GM12865 (cell line): ENCODE results near the gene ARHGEF18.

Source experiments
- DNase-seq: peaks from one replicate; pipeline ENCODE4 v3.0.0; 2010; ENCODE audit warnings: low read depth
- H3K4me3 ChIP-seq: 2 replicates; pipeline ENCODE4 v1.5.1; 2011; ENCODE audit warnings: mild to moderate bottlenecking, low read depth, low read length, control low read depth
- TF ChIP-seq, protein P1 (sequence below): IDR thresholded peaks from 2 replicates; pipeline ENCODE4 v1.5.1; 2011; ENCODE audit warnings: low read length, control low read depth, low read depth, inconsistent platforms; ENCODE audit not compliant: insufficient read depth; ENCODE audit errors: missing control alignments

The ARHGEF18 gene

DNA sequence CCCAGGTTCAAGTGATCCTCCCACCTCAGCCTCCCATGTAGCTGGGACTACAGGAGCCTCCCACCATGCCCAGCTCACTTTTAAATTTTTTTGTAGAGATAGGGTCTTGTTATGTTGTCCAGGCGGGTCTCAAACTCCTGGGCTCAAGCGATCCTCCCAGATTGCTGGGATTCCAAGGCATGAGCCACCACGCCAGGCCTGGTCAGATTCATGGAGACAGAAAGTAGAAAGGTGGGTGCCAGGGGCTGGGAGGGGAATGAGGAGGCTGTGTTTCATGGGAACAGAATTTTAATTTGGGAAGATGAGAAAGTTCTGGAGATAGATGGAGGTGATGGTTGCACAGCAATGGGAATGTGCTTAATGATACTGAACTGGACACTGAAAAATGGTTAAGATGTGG is 22.3 kb downstream of the ARHGEF18 start:
- TF ChIP-seq, protein P1, sequence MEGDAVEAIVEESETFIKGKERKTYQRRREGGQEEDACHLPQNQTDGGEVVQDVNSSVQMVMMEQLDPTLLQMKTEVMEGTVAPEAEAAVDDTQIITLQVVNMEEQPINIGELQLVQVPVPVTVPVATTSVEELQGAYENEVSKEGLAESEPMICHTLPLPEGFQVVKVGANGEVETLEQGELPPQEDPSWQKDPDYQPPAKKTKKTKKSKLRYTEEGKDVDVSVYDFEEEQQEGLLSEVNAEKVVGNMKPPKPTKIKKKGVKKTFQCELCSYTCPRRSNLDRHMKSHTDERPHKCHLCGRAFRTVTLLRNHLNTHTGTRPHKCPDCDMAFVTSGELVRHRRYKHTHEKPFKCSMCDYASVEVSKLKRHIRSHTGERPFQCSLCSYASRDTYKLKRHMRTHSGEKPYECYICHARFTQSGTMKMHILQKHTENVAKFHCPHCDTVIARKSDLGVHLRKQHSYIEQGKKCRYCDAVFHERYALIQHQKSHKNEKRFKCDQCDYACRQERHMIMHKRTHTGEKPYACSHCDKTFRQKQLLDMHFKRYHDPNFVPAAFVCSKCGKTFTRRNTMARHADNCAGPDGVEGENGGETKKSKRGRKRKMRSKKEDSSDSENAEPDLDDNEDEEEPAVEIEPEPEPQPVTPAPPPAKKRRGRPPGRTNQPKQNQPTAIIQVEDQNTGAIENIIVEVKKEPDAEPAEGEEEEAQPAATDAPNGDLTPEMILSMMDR, result no peak
- DNase-seq, result no peak
- no peak overlapping the region for H3K4me3 ChIP-seq

DNA sequence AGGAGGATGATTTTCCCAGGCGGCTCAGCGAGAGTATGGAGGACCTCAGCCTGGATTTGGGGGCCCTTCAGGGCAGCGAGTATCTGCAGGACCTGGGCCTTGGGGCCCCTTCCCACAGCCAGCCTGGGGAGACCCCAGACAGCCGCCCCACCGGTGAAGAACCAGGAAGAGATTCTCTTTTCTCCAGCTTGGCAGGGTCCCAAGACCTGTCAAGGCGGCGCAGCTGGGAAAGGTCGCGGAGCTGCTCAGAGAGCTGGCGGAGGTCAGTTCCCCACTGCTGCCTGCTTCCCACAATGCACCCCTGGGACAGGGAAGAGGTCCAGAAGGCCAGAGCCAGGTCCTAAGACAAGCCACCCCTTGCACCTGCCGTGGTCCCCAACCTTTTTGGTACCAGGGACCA is 24.1 kb downstream of the ARHGEF18 start:
- no peak overlapping the region for H3K4me3 ChIP-seq
- no peak for DNase-seq
- TF ChIP-seq, protein P1, result no peak

DNA sequence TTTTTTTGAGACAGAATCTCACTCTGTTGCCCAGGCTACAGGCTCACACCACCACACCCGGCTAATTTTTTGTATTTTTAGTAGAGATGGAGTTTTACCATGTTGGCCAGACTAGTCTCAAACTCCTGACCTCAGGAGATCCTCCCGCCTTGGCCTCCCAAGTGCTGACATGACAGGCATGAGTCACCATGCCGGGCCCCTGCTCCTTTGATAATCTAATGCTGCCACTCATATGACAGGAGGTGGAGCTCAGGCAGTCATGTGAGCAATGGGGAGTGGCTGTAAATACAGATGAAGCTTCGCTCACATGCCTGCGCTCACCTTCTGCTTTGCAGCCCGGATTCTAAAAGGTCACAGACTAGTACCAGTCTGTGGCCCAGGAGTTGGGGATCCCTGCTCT is 25.1 kb downstream of the ARHGEF18 start:
- TF ChIP-seq, protein P1, result no peak
- DNase-seq, result no peak
- no peak overlapping the region for H3K4me3 ChIP-seq

DNA sequence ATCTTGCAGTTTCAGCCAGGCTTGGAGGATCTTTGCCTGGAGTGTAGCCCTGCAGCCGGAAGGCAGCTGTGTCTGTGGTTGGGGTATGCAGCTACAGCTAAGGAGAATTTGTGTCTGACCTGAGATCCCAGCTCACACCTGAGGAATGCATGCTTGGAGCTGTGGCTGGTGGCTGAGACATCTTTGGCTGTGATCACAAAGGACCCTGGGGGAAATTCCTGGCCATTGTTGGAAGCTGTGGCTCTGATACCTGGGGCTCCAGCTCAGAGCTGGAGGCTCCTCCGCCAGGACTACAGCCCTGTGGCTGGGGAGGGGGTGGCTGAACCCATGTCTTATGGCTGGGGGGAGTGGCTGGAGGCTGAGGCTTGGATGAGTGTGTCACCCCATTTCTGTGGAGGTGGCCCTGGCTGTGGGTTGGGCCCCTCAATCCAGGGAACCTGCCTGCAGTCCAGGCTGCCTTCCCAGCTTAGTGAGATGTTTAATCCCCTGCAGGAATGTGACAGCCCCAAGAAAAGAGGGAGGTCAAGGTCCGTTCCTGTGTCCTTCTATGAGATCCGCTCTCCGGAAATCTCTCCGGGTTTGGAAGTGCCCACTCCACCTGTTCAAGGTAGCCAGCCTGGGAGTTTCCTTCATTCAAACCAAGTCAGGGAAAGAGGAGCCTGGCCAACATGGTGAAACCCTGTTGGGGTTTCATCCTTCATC is 27.6 kb downstream of the ARHGEF18 start:
- H3K4me3 ChIP-seq, result no peak overlapping the region
- TF ChIP-seq, protein P1, result no peak
- DNase-seq, result no peak

DNA sequence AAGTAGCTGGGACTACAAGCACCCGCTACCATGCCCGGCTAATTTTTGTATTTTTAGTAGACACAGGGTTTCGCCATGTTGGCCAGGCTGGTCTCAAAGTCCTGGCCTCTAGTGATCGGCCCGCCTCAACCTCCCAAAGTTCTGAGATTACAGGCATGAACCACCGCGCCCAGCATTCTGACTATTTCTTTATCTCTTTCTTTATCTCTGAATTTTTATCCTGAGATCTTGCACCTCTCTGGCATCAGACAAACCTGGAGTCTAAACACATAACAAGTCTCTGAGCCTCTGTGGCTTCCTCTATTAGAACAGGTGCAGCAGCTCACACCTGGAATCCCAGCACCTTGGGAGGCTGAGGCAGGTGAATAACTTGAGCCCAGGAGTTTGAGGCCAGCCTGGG is 28.5 kb downstream of the ARHGEF18 start:
- DNase-seq, result no peak
- TF ChIP-seq, protein P1, result no peak
- no peak overlapping the region for H3K4me3 ChIP-seq

DNA sequence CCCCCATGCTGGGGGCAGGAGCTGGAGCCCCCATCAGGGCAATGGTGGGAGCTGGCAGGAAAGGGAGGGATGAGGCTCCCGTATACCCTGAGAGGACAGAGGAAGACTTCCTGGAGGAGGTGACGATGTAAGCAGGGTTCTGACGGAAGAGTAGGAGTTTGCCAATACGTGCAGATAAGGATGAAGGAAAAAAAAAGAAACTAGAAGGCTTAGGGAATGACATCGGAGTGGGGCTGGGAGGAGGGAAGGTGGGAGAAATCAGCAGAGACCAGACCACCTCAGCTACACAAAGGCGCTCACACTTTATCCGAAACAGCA is 32.3 kb downstream of the ARHGEF18 start:
- no peak overlapping the region for H3K4me3 ChIP-seq
- DNase-seq, result no peak
- TF ChIP-seq, protein P1, result no peak

DNA sequence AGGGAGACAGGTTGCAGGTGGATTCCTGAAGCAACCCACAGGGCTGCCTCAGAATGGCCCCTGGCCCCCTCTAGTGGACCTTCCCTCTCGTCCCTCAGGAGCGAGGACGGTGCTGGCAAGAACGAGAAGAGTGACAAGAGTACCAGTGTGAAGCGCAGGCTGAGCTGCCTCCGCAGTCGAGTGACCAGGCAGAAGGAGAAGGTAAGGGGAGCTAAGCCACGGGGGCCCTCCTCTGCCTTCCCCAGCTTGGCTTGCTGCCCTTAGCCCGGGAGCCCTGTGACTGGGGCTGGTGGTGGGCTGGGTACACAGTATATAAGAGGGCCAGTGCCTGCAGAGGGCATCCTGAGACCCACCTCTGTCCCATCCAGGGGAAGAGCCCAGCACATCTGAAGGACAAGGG is 34.0 kb downstream of the ARHGEF18 start:
- TF ChIP-seq, protein P1, result no peak
- DNase-seq, result no peak
- H3K4me3 ChIP-seq, result no peak overlapping the region
